ENCODE results near the gene OTP.
"Not testable (repeated sequence)": the region's sequence is repeated elsewhere in the genome, so short reads cannot be mapped to it uniquely, and the experiment has no call there.

Gene OTP

DNA sequence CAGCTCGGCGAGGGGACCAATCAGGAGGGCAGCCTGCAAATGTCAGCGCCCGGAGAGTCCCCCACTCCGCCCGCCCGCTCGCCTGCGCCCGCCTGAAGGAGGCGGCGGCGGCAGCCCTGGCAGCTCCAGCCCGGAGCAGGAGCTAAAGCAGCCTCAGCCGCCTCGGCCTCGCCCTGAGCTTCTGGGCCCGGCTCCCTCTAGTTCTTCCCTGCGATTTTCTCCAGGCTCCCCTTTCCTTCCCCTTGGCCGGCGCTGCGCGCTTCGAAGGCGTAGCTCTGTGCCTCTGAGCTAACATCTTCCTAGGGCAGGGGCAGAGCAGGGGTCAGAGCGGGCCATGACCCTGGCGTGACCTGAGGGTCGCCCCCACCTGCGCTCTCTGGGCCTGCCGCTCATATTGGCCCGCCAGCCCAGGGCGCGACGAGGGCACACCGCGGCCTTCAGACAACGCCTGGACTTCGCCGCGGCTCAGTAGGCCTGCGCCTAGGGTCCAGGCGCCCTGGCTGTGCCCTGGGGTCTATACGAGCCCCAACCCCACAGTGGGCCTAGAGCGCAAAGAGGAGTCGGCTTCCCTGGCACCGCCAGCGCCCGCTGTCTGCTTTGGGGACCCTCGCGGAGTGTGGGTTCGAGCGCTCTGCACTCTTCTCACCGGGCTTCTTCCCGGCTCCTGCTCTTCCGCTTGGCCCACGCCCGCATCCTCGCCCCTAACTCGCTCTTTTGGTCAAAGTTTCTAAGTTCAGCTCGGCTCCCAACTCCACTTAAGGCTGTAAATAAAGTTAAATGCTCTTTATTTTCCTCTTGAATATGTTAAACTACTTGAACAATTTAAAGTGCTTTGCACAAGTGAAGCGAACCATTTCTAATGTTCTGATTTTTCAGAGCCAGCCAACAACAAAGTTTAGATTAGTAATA lies 504 bp upstream of the OTP start:
- no peak for DNase-seq

DNA sequence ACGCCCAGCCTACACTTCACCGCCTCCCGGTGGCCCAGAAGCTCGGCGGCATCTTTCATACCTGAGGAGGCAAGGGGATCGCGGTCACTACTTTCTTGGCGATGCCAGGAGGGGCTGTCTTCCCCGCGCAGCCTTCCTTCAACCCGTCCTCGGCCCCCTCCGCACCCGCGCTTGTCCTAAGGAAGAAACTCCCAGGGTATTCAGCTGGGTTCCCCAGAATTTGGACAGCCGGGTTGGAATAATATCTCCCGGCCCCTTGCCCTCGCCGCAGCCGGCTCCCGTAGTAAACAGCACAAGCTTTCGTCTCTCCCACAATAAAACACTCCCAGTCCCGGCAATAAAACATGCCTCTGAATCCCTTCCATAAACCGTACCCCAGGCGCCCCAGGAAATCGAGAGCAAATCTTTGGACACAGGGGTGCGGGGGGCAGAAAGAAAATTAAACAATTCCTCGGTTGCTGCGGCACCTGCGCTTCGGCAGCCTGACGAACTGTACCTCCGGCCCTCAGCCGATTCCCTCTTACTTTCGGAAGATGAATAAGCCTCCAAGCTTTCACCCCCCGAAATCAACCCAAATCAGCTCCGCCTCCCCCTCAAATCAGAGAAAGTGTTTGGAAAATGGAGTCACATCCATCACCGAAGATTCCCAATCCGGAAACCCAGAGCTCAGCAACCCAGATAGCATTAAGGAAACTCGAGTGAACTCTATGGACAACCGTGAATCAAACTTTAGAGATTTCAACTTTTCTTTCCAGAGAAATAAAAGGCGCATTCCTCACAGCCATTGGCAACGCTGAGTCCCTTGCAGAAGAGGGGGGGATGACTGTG lies 1.1 kb downstream of the OTP start:
- no peak for DNase-seq

DNA sequence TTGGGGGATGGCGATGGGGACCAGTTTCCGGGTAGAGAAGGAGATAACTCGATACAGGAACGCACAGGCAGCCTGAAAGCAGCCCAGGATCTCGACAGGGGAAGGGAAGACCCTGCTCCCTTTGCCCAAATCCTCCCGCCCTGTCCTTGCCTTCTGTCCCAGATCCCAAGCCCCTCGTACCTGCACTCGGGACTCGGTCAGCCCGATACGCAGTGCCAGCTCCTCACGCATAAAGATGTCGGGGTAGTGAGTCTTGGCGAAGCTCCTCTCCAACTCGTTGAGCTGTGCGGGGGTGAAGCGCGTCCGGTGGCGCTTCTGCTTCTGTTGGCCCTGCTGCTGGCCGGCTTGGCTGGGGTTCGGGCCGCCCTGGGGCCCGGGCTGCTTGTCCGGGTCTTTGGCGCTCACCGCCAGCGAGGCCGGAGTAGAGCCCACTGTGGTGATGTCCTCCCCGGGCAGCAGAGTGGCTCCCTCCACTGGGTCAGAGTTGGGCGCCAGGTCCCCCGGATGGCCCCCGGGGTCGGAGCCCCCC lies 1.8 kb downstream of the OTP start:
- no peak for DNase-seq

DNA sequence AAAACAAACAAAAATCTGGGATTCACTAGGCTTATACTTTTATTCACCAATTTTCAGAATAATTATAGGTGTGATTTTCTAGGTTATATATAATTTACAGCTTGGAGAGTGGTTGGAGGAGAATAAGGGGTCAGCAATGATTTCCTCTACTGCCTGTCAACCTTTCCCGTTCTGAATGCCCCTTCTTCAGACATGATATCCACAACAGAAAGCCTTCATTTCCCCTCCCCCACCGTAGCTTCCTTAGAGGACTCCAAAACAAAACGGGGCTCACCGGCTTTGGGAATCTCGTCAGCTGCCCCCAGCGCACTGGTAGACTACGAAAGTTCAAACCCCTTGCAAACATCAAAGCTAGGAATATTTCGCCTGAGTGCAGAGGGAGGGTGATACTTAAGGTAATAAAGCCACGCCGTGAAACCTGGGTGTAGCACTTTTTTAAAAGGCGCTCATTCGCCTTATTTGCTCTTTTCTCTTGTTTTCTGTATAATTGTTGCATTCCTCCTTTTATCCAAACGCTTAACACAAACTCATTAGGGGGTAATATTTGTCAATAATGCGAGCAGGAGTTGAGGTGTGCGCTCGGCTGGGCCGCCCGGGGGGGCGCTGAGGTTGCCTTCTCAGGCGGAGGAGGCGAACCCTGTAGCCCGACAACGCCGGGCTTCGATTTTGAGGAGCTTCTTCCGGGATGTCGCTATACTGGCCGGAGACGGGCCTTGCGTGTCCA lies 2.4 kb downstream of the OTP start:
- no peak for DNase-seq

DNA sequence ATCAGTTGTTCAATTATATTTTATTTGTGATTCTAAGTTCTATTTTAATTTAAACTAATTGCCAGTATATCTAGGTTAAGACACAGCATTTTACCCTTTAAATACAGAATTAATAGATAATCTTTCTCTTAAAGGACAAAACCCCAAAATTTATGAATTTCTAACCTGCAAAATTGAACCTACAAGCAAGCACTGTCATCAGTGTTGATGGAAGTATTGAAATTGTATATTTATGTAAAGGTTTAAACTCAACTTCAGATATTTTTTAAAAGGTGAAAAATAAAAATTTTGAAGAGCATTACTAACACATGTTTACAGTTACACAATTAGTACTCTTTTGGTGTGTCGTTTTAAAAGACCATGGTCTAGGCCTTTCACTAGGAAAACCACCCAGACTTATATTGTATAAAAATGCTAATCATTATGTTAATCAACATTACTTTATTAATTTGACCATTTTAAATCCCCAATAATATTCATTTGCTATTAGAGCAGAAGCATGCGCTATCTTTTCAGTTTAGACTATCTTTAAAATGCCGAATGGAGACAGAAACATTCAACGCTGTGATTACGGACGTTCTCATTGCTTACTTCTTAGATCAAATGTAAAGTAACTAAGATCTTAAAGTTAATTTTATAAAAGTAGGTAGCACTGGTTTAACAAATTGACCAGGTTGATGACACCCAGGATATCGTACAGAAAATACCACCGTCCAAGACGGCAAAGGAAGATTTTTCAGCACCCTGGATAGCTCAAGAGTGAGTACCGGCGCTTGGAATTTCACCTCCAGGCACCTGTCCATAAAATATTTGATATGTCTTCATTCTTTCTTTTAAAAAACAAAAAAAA lies 3.2 kb downstream of the OTP start:
- DNase-seq: no peak

DNA sequence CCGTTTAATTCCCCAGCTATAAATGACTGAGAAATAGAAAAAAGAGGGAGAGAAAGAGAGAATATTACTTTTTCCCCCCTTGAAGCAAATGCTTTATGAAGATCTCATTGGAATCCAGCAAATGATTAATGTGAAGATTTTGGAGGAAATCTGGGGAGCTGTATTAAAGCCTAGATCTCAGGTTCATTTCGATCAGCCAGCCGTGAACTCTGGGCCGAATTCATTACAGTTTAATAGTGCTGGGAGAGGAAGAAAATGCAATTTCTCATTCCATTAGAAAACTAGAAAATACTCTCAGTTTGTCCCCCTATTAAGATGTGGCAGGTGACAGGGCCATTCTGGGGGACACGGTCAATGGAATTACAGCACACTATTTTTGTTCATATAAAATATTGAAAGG lies 4.8 kb downstream of the OTP start:
- no peak for DNase-seq

DNA sequence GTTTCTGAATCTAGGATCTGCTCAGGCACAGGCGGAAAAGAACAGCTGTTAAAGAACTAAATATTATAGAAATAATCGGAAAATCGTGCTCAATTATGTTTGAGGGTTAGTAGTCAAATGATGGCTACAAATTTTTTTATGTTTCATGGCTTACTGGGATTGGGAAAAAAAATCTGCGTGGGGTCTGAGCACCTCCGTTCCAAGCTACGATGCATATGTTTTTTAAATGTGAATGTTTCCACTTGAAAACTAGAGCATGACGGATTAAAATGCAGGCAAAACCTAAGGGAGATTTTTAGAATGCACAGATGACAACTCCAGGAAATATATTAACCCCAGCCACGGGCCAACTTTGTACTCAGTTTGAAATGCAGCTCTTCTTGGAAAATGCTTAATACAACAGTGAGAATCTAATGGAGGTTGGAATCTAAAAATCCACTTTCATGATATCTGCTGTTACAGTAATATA lies 5.3 kb downstream of the OTP start:
- no peak for DNase-seq

DNA sequence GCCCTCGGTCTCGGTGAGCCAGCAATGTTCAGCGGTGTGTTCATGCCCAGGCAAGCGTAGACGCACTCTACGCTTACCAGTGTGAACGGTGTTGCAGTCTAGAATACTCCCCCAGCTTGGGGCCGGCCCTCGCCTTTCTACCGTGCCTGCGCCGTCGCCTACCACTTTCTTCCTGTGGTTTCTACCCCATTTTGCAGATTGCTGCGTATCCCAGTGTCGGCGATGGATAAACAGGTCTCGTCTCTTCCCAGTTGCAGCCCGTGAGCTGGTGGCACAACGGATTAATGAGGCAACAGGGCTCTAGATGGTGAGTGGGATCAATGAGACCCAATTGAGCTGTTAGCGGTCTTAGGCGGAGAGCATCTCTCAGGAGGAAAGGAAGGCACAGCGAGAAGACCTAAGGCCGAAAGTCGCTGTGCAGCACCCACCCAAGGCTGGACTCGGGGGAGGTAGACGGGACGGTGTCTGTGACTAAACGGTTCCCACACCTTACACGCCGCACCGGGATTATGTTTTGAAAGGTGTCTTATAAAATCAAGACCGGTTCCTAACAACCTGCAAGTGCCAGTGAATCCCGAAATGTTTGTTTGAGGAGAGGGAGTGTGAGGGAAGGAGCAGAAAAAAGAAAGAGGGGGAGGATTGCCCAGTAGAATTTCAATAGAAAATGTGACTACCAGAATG lies 5.8 kb downstream of the OTP start:
- DNase-seq: no peak

DNA sequence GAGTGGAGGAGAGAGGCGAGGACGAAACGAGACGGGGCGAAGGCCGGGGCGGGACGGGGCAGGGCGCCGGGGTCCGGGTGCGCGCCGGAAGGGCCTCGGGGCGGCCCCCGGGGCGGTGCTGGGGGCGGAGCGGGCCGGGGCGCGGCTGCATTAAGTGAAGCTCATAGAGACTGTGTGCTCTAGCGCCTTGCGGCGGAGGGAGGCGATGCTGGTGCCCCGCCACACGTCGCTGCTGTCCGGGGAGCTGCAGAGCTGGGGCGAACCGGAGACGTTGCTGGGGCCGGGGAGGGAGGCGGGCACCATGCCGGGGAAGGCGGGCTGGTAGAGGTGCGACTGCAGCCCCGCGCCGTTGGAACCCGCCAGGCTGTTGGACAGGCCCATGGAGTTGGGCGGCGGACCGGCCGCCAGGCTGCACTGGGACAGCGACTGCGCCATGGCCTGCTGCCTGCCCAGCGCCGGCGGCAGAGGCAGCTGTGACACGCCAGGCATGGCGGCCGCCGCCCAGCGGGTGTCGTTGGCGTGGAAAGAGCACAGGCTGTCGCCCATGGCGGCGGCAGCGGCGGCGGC lies 8.3 kb downstream of the OTP start:
- DNase-seq: no peak

DNA sequence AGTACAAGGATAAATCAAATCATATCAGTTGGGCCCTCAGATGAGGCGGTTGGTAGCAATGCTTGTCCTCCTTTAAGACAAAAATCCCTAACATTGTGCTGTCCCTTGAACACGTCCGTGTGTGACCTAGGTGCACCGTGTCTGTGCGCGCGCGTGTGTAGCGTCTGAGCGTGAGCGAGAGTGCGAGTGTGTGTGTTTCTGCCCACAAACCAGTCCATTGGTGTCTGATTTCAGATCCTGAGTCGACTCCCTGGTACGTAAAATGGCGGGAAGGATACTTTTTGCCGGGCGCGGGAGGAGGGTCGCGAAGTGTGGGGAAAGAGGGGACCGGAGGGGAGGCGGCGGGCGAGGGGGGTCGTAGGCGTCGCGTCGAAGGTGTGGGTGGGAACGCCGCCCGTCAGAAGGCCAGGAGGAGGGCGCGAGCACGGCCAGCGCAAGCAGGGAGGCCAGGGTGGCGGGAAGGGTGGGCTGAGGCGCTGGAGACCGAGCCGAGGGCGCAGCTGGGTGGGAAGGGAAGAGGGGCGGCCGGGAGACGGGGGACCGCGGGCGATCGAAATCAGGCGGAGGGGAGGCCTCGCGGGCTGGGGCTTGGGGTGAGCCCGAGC lies 8.9 kb downstream of the OTP start:
- no peak for DNase-seq

DNA sequence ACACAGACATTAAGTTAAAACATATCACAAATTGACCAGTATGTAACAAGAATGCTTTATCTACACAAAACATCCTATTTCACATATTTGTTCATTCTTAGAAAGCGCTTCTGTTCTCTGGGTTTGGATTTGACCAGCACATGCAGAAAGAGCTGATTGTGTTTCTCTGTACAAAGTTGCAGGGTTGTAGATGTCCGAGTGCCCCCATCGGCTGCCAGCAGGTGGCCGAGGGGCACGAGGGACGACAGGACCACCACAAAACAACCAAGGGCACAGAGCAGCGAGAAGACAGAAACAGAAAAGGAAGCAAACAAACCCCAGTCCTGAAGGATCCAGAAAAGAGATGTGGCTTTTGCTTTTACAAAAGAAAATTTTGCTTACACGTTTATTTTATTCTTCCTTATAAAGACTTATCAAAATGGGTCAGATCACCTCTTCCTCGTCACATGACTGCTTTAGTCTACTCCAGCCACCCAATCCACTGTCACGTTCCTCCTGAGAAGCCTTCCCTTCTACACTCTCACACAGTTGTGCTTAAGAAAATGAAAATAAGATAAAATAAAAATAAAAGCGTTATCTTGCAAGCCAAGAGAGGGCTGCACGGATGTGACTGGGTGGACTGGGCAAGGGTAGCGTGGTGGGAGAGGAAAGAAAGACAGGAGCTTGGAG lies 9.5 kb downstream of the OTP start:
- DNase-seq: no peak

DNA sequence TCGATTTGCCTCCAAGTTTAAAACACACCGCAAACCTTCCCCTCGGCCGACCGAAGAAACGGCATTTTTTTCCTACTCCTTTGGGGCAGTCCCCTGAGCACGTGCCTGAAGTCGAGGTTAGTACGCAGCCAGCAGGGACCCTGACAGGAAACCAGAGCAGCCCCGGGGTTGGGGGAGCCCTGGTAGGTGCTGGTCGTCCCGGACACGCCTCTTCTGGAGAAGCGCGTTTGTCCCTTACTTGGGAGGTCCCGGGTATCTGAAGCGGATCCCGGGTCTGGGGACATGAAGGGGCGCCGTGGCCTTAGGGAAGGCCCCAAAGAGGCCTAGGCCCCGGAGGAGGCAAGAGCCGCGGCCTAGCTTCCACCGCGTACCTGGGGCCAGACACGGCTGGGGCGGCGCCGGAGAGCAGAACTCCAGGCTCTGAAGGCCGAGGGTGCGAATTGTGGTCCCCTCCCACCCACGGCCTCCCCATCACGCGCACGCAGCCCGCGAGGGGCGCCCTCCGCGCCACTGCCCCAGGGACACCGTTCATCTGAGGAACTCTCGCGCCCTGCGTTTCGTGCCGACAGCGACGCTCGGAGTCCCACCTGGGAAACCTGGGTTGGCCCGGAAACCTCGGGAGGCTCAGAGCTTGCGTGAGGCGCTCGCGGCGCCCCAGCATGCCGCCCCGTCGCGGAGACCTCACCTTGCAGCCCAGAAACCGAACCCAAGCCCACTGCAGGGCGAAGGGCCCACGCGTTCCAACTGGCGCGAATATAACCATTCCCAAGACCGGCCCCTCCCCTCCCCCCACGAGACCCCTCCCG lies 10.4 kb downstream of the OTP start:
- no peak for DNase-seq

DNA sequence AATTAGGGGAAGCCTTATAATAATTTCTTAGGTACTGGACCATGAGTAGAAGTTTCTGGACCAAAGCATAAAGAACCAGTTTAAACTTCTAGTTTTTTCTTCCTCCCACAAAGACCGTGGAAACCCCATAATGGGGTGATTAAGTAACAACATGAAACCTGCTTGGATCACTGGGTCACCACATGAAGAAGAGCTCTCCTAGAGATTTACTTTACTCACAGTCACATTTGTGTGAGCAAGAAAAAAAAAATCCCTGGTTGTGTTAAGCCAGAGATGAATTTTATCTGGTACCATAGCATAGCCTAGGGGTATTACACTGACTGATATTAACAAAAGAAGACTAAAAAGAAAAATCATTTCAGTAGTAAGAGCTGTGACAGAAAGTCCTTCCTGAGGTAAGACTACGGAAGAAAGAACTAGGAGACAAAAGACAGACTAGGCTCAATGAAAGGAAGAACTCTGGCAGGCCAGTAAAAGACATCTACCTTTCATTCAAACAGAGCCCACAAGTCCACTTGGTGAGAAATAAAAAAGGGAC lies 15.2 kb downstream of the OTP start:
- no peak for DNase-seq

DNA sequence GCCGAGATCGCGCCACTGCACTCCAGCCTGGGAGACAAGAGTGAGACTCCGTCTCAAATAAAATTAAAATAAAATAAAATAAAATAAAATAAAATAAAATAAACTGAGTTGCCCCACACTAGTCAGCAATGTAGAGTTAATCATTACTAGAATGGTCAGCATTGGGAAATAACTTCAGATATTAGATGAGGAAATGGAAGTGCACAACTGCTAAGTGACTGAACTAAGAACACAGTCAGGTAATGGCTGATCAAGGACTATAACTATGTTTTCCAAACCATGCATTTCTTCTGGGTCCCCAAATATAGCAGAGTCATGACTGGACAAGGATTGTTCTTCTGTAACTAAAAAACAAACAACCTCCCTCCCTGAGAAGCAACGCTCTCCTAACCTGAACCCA lies 17.1 kb downstream of the OTP start:
- DNase-seq: no peak

DNA sequence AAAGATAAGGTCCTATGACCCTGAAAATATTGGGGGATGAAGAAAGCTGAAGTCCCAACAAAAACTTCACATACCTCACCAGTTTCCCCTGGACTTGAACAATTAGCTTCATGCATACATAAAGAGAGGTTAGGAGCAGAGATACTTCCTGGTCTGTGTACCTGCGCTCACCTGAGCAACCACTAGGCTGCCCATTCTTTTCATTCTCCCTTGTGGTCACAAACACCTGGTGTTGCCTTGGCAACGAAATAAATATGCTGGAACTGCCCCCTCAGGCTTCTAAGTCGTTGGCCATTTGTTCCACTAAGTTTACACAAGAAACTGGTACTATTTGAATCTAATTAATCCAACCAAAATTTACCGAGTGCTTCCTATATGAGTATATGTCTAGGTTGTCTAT lies 18.1 kb downstream of the OTP start:
- no peak for DNase-seq

DNA sequence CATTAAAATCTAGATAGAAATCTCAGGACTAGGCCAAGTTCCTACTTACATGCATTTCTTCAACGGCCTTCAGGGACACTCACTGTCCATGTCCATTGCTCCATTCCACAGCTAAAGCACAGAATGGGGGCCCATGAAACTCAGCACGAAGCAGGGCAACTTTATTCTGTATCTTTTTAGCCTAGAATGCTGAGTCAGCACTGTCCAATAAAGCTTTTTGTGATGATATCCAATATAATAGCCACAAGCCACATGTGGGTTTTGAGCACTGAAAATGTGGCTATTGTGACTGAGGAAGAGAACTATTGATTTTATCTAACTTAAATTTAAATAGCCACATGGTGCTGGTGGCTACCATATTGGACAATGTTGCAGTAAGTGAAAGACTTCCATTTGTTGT lies 21.6 kb downstream of the OTP start:
- DNase-seq: no peak

DNA sequence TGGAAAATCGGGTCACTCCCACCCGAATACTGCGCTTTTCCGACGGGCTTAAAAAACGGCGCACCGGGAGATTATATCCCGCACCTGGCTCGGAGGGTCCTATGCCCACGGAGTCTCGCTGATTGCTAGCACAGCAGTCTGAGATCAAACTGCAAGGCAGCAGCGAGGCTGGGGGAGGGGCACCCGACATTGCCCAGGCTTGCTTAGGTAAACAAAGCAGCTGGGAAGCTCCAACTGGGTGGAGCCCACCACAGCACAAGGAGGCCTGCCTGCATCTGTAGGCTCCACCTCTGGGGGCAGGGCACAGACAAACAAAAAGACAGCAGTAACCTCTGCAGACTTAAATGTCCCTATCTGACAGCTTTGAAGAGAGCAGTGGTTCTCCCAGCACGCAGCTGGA lies 29.6 kb downstream of the OTP start:
- not testable (repeated sequence) for DNase-seq

DNA sequence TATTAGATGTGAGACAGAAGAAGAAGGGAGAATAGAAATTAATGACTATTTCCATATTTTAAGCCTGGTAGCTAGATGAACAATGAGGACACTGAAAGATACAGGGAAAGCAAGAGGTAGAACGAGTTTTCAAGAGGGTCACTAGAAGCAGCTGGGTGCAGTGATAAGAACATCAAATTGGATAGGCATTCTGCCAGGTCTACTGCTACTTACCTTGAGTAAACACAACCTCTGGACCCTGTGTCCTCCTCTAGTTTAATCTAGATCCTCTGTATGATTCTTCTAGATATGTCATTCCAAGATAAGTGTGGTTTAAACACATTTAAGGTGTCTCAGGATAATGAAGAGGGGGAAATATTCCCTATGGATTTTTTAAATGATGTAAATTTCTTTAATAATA lies 31.2 kb downstream of the OTP start:
- no peak for DNase-seq

DNA sequence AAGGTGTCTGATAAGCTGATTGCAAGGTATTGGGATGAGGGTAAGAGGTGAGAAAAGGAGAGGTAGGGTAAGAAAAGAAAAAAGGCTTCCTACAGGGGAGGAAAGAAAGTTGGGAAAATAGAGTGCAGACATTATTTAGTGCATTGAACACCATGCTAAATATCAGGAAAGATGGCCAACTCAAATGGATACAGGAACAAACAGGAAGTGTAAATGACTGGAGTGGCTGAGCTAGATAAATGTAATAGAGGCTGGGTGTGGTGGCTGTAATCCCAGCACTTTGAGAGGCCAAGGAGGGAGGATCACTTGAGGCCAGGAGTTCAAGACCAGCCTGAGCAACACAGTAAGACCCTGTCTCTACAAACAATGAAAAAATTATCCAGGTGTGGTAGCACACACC lies 32.2 kb downstream of the OTP start:
- DNase-seq: no peak

Data from HCEC 1CT (cell line).